T-helper 1 cell treated with Interleukin-12 subunit alpha and Interleukin-12 subunit beta and Interleukin-4 antibody, amounts not matched to agents 30 ng/mL and 1 ng/mL, for 36 hours (primary cell): Measurements from ENCODE around the gene EIF2S3B. TPM values are rescaled to one million over a fixed set of nuclear protein-coding genes. Genes with fewer than 3 reads are reported as not detected.
"Not testable (repeated sequence)": the region's sequence is repeated elsewhere in the genome, so short reads cannot be mapped to it uniquely, and the experiment has no call there.

Experiments used
- intact Hi-C: fragments of 100-400 bp; cut with micrococcal nuclease; formaldehyde crosslinking; loops from one replicate; pipeline ENCODE4 v1.15.1; 2024
- total RNA-seq: library from RNA; stranded (reverse); gene quantifications from 2 replicates; pipeline ENCODE4 v1.2.3, GENCODE V29; 2022

EIF2S3B gene
- total RNA-seq, result 0.66 TPM in 2 replicates

GRCh38 chr12:10505620-10506019 is at the start of gene EIF2S3B:
EIF2S3B (plus strand) TSS chr12:10505890; CDS start chr12:10505903, 13 bp downstream.
- intact Hi-C loops, result no loop called here

GRCh38 chr12:10456856-10457255 is 48.8 kb upstream of the EIF2S3B start:
- intact Hi-C loops, result no loop called here

GRCh38 chr12:10457760-10458159 is 47.9 kb upstream of the EIF2S3B start:
- intact Hi-C loops, result no loop called here

GRCh38 chr12:10466311-10466710 is 39.4 kb upstream of the EIF2S3B start:
- intact Hi-C loops, result no loop called here

GRCh38 chr12:10469701-10470100 is 36.0 kb upstream of the EIF2S3B start:
- intact Hi-C loops, result no loop called here

- intact Hi-C loops, result not testable (repeated sequence)
Observed at GRCh38 chr12:10472808-10473207, 32.9 kb upstream of the EIF2S3B start.

- intact Hi-C loops, result not testable (repeated sequence)
Observed at GRCh38 chr12:10481901-10482300, 23.8 kb upstream of the EIF2S3B start.

- intact Hi-C loops, result not testable (repeated sequence)
Observed at GRCh38 chr12:10487328-10487727, 18.4 kb upstream of the EIF2S3B start.

GRCh38 chr12:10491766-10492165 is 13.9 kb upstream of the EIF2S3B start:
- intact Hi-C loops, result no loop called here

- intact Hi-C loops, result no loop called here
Observed at GRCh38 chr12:10497602-10498001, 8.1 kb upstream of the EIF2S3B start.

- intact Hi-C loops, result no loop called here
Observed at GRCh38 chr12:10498042-10498441, 7.6 kb upstream of the EIF2S3B start.

GRCh38 chr12:10501030-10501429 is 4.7 kb upstream of the EIF2S3B start:
- intact Hi-C loops, result no loop called here

GRCh38 chr12:10503460-10503859 is 2.2 kb upstream of the EIF2S3B start:
- intact Hi-C loops, result no loop called here

GRCh38 chr12:10511756-10512355 is 6.2 kb downstream of the EIF2S3B start:
- intact Hi-C loops, result no loop called here

- intact Hi-C loops, result no loop called here
Observed at GRCh38 chr12:10512798-10513197, 7.1 kb downstream of the EIF2S3B start.

- intact Hi-C loops, result no loop called here
Observed at GRCh38 chr12:10521555-10521954, 15.9 kb downstream of the EIF2S3B start.

- intact Hi-C loops, result no loop called here
Observed at GRCh38 chr12:10528174-10528953, 22.7 kb downstream of the EIF2S3B start.

GRCh38 chr12:10529603-10530002 is 23.9 kb downstream of the EIF2S3B start:
- intact Hi-C loops, result no loop called here

GRCh38 chr12:10537721-10538120 is 32.0 kb downstream of the EIF2S3B start:
- intact Hi-C loops, result no loop called here

GRCh38 chr12:10540776-10541205 is 35.1 kb downstream of the EIF2S3B start:
- intact Hi-C loops, result no loop called here

GRCh38 chr12:10543499-10543898 is 37.8 kb downstream of the EIF2S3B start:
- intact Hi-C loops, result no loop called here

- intact Hi-C loops, result no loop called here
Observed at GRCh38 chr12:10551375-10551774, 45.7 kb downstream of the EIF2S3B start.

GRCh38 chr12:10553148-10553547 is 47.5 kb downstream of the EIF2S3B start:
- intact Hi-C loops, result no loop called here
